Breast epithelium (tissue), 3 donors: ENCODE measurements around the gene CIZ1.

ENCODE experiments used
- CTCF ChIP-seq, 3 donors: fragments of 450-650 bp; IDR thresholded peaks; one replicate each; pipeline ENCODE4 v1.5.1; 2016 to 2017; ENCODE audit warnings: antibody characterized with exemption in 3 of 3, mild to moderate bottlenecking in 3 of 3, moderate library complexity in 3 of 3
- POLR2A ChIP-seq: fragments of 450-650 bp; IDR thresholded peaks from one replicate; pipeline ENCODE4 v1.6.1; 2016; ENCODE audit warnings: antibody characterized with exemption, mild to moderate bottlenecking, moderate library complexity

DNA sequence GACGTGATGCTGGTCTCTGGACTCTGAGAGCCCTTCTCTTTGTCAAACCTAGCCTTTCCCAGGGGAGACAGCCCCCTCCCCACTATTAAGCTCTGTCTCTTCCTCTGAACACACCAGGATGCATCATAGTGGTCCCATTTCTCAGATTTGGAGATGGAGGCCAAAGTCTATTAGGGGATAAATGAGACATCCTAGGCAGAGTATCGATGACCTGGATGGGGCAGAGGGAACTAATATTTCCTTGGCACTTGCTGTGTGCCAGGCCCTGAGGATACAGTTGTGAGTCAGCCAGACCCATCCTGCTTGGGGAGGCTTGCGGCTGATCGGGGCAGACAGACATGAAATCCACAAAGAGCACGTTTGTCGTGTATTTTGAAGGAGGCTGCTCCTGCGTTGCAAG is 17.0 kb upstream of the CIZ1 start:
- TF ChIP-seq CTCF (IDR thresholded peaks at IDR 0.05) (no peak), POLR2A (no peak)
